Activated B cell treated with CpG ODN at 0.5 μM for 24 hours (primary cell): Measurements from ENCODE around the gene KDM5B. TPM values are rescaled to one million over a fixed set of nuclear protein-coding genes. Genes with fewer than 3 reads are reported as not detected.
"Not testable (repeated sequence)": the region's sequence is repeated elsewhere in the genome, so short reads cannot be mapped to it uniquely, and the experiment has no call there.

Experiments
- ATAC-seq: fragments of 200-7000 bp; cut with Tn5 transposase; one replicate; pipeline ENCODE4 v1.10.0; 2021; ENCODE audit warnings: low read depth, mild to moderate bottlenecking, moderate library complexity
- CTCF ChIA-PET: fragments of 350-600 bp; sonication (Branson Sonifier 250); formaldehyde crosslinking; loops from one replicate; lab custom pipeline; 2021; ENCODE audit warnings: antibody characterized with exemption; lab: Charles Lee
- POLR2A ChIA-PET: fragments of 350-600 bp; sonication (Branson Sonifier 250); formaldehyde crosslinking; loops from one replicate; lab custom pipeline; 2021; ENCODE audit warnings: antibody characterized with exemption; lab: Charles Lee
- DNase-seq: peaks from one replicate; pipeline ENCODE4 v3.0.0; 2022
- H3K27ac Mint-ChIP-seq: one replicate; pipeline ENCODE4 v1.8.0; 2020; ENCODE audit warnings: mixed read lengths
- H3K27me3 Mint-ChIP-seq: one replicate; pipeline ENCODE4 v1.8.0; 2021; ENCODE audit warnings: mixed read lengths
- H3K36me3 Mint-ChIP-seq: one replicate; pipeline ENCODE4 v1.8.0; 2021; ENCODE audit warnings: low read depth, mixed read lengths
- H3K4me1 Mint-ChIP-seq: one replicate; pipeline ENCODE4 v1.8.0; 2021; ENCODE audit warnings: mixed read lengths
- H3K4me3 Mint-ChIP-seq: one replicate; pipeline ENCODE4 v1.8.0; 2020; ENCODE audit warnings: mild to moderate bottlenecking, mixed read lengths
- H3K9me3 Mint-ChIP-seq: one replicate; pipeline ENCODE4 v1.8.0; 2020; ENCODE audit warnings: mixed read lengths
- intact Hi-C: fragments of 100-400 bp; cut with micrococcal nuclease; formaldehyde crosslinking; loops from one replicate; pipeline ENCODE4 v1.15.1; 2024
- total RNA-seq: library from RNA; stranded (reverse); gene quantifications from 2 replicates; pipeline ENCODE4 v1.2.3, GENCODE V29; 2022
- TF ChIP-seq, protein P1 (sequence below): fragments of 200-600 bp; IDR thresholded peaks from one replicate; pipeline ENCODE4 v1.8.0; 2022; ENCODE audit warnings: antibody characterized with exemption, mild to moderate bottlenecking

KDM5B gene
- total RNA-seq, 1 donor from 2014 or later = 43.5 TPM

DNA sequence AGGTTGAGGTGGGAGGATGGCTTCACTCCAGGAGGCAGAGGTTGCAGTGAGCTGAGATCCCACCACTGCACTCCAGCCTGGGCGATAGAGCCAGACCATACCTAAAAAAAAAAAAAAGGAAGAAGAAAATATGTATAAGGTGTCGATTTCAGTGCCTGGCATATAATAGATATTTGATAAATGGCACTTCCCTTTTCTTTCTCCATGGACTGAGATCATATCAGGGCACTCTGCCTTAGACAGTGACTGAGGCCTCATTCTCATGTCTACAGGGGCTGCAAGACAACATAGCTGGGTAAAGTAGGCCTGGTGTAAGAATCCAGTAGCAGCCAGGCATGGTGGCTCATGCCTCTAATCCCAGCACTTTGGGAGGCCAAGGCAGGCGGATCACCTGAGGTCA lies 23.7 kb upstream of the KDM5B start:
- CTCF ChIA-PET = no interaction called here
- no peak for ATAC-seq

DNA sequence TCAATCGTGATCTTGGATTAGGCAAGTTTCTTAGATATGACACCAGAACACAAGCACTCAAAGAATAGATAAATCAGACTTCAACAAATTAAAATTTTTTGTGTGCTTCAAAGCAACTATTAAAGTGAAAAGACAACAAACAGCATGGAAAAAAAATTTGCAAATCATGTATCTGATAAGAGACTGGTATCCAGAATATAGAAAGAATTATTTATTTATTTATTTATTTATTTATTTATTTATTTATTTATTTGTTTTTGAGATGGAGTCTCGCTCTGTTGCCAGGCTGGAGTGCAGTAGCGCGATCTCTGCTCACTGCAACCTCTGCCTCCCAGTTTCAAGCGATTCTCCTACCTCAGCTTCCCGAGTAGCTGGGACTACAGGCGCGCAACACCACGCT lies 21.0 kb upstream of the KDM5B start:
- H3K9me3 Mint-ChIP-seq, H3K36me3 Mint-ChIP-seq, H3K27ac Mint-ChIP-seq, POLR2A ChIA-PET, H3K4me3 Mint-ChIP-seq, ATAC-seq, CTCF ChIA-PET, DNase-seq, intact Hi-C loops, H3K4me1 Mint-ChIP-seq: not testable (repeated sequence)
- H3K27me3 Mint-ChIP-seq = peaks cover 12% of the 10 kb centered on the region

More for the DNA sequence above, 23.7 kb upstream of the KDM5B start:
- H3K4me1 Mint-ChIP-seq = peaks cover 15% of the 10 kb centered on the region
- H3K4me3 Mint-ChIP-seq = no peak overlapping the region
- POLR2A ChIA-PET = no interaction called here
- intact Hi-C loops = no loop called here
- no peak for DNase-seq
- no peaks in the 10 kb centered on the region for H3K27me3 Mint-ChIP-seq
- no peaks in the 10 kb centered on the region for H3K9me3 Mint-ChIP-seq
- no peaks in the 10 kb centered on the region for H3K36me3 Mint-ChIP-seq
- H3K27ac Mint-ChIP-seq = no peak overlapping the region
- TF ChIP-seq, protein P1, sequence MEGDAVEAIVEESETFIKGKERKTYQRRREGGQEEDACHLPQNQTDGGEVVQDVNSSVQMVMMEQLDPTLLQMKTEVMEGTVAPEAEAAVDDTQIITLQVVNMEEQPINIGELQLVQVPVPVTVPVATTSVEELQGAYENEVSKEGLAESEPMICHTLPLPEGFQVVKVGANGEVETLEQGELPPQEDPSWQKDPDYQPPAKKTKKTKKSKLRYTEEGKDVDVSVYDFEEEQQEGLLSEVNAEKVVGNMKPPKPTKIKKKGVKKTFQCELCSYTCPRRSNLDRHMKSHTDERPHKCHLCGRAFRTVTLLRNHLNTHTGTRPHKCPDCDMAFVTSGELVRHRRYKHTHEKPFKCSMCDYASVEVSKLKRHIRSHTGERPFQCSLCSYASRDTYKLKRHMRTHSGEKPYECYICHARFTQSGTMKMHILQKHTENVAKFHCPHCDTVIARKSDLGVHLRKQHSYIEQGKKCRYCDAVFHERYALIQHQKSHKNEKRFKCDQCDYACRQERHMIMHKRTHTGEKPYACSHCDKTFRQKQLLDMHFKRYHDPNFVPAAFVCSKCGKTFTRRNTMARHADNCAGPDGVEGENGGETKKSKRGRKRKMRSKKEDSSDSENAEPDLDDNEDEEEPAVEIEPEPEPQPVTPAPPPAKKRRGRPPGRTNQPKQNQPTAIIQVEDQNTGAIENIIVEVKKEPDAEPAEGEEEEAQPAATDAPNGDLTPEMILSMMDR = no peak

DNA sequence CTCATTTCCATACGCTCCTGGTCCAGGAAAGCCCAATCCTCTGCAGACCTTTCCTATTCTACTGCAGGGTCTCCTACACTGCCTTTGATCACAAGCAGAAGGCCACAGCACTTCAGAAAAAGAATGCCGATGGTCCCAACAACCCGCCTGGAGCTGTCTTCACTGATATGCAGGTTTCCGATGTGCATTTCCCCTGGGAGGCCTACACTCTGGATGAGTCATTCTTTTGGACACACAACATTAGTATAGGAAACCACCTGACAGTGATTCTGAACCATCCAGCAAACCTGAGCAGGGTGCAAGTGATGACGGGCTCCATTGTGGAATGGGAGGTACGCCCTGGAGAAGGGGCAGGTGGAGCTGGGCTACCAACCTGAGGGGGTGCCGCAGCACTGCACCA lies 17.5 kb upstream of the KDM5B start:
- TF ChIP-seq, protein P1 = no peak
- Mint-ChIP-seq H3K36me3 (no peaks in the 10 kb centered on the region), H3K9me3 (no peaks in the 10 kb centered on the region)

DNA sequence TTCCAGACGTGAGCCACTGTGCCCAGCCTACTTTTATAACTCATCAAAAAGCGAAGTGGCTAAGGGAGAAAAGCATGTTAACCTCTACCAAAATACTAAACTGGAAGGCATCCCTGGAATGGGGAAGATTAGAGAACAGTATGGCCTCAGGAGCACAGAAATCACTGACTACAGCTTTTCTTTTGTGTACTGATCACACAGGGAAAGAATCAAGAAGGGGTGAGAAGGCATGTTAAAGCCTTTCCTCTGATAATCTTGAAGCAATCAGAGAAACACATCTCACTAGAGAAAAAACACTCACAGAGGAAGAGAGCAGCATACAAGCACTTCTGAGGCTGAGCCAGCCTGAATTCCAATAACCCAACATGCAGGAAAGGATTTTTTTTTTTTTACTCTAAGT lies 13.2 kb upstream of the KDM5B start:
- intact Hi-C loops = no loop called here
- POLR2A ChIA-PET = no interaction called here
- H3K27me3 Mint-ChIP-seq = peaks cover 26% of the 10 kb centered on the region

More for the DNA sequence above, 17.5 kb upstream of the KDM5B start:
- no peak for DNase-seq
- ATAC-seq = no peak
- peaks cover 17% of the 10 kb centered on the region for H3K27me3 Mint-ChIP-seq
- ChIA-PET CTCF (no interaction called here), POLR2A (no interaction called here)
- peaks cover 2% of the 10 kb centered on the region for H3K4me1 Mint-ChIP-seq
- no peak overlapping the region for H3K4me3 Mint-ChIP-seq
- intact Hi-C loops = no loop called here
- H3K27ac Mint-ChIP-seq = no peak overlapping the region

DNA sequence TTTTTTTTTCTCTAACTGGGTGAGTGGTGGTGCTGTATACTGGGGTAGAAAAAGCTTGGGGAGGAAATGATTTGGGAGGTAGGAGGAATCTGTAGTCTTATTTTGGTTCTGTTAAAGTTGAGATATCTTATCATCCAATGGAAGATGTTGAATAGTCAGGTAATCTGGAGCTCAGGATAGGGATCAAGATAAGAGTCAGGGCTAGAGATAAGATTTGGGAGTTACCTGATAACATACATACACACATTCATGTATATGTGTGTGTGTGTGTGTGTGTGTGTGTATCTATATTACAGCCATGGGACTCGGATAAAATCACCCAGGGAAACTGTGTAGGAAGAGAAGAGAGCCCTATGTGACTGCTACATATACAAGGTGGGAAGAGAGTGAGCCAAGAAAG lies 10.6 kb upstream of the KDM5B start:
- ChIA-PET CTCF (no interaction called here), POLR2A (no interaction called here)
- no peak for DNase-seq
- no peaks in the 10 kb centered on the region for H3K36me3 Mint-ChIP-seq
- H3K9me3 Mint-ChIP-seq = no peaks in the 10 kb centered on the region
- H3K27me3 Mint-ChIP-seq = peaks cover 15% of the 10 kb centered on the region
- no peaks in the 10 kb centered on the region for H3K4me1 Mint-ChIP-seq
- intact Hi-C loops = no loop called here
- TF ChIP-seq, protein P1 = no peak
- ATAC-seq = no peak
- H3K4me3 Mint-ChIP-seq = no peak overlapping the region
- H3K27ac Mint-ChIP-seq = no peak overlapping the region

More for the DNA sequence above, 13.2 kb upstream of the KDM5B start:
- CTCF ChIA-PET = no interaction called here
- Mint-ChIP-seq H3K4me1 (no peaks in the 10 kb centered on the region), H3K27ac (no peak overlapping the region), H3K36me3 (no peaks in the 10 kb centered on the region), H3K9me3 (no peaks in the 10 kb centered on the region), H3K4me3 (no peak overlapping the region)
- ATAC-seq (no peak), DNase-seq (no peak)
- TF ChIP-seq, protein P1 = no peak

DNA sequence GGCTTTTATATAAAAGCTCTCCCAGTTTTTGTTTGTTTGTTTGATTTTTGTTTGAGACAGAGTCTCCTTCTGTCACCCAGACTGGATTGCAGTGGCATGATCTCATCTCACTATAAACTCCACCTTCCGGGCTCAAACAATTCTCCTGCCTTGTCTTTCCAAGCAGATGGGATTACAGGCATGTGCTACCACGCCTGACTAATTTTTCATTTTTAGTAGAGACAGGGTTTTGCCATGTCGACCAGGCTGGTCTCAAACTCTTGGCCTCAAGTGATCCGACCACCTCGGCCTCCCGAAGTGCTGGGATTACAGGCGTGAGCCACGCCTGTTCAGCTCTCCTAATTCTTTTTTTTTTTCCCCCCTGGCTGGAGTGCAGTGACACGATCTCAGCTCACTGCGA lies 6.9 kb upstream of the KDM5B start:
- ChIA-PET POLR2A (no interaction called here), CTCF (no interaction called here)
- intact Hi-C loops = no loop called here
- TF ChIP-seq, protein P1 = no peak
- ATAC-seq (no peak), DNase-seq (no peak)
- no peaks in the 10 kb centered on the region for H3K36me3 Mint-ChIP-seq
- peaks cover 11% of the 10 kb centered on the region for H3K27me3 Mint-ChIP-seq
- H3K4me1 Mint-ChIP-seq = peaks cover 9% of the 10 kb centered on the region
- no peak overlapping the region for H3K27ac Mint-ChIP-seq
- no peaks in the 10 kb centered on the region for H3K9me3 Mint-ChIP-seq
- H3K4me3 Mint-ChIP-seq = no peak overlapping the region
